Hematopoietic multipotent progenitor cell treated with erythropoietin and hydrocortisone succinate and interleukin-3 and kit ligand, for 6 days (in vitro differentiated cells): ENCODE measurements around the gene ZNF276.

ENCODE experiments used
- DNase-seq: peaks from one replicate; pipeline ENCODE4 v3.0.0-alpha.2; 2015

Gene ZNF276

DNA sequence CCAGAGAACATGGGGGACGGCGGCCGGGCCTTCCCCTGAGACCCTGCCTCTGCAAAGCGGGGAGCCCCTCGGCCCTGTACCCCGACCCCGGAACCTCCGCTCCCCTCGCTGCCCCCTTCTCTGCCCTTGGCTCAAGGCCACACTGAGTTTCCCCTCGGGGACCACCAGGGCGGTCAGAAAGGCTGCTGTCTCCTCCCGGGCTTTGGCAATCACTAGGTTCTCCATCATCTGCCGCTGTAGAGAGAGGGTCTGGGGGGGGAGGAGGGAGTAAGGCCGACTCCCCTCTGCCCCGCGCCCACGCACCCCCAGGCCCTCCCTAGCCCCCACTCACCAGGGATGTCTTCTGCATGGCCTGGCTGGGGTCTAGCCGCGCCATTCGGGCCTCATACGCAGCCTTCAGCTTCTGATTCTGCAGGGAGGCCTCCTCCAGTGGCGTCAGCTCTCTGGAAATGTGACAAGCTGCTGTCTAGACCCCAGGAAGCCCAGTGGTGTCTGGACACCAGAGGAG lies 9.0 kb upstream of the ZNF276 start:
- DNase-seq: peak; percentile 38

GRCh38 chr16:89716493-89716892 lies 4.8 kb upstream of the ZNF276 start:
- no peak for DNase-seq

- DNase-seq: no peak
Measured at GRCh38 chr16:89716916-89717687, 4.2 kb upstream of the ZNF276 start.

DNA sequence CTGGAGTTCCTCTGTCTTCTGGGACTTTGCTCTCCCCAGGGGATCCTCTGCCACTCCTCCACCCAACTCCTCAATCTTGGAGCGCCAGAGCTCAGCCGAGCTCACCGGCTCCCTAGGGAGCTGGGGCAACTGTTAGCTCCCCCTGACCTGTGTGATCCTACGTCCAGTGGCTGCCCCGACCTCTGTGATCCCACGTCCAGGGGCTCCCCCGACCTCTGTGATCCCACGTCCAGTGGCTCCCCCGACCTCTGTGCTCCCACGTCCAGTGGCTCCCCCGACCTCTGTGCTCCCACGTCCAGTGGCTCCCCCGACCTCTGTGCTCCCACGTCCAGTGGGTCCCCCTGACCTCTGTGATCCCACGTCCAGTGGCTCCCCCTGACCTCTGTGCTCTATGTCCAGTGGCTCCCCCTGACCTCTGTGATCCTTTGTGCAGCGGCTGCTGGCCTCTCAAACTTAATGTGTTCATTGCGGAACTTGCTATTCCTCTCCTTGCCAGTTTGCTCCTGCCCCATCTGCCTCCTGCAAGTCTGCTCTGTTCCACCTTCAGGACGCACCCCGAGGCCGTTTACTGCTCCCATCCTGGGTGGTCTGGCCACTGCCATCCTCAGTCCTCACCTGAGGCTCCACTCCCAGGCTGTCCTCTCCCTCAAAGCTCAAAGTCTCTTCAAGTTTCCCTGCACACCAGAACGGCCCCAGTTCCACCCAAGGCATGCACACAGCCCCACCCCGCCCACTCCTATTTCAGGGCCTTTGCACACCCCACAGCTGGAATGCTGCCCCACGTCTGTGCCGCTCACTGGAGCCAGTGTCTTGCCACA lies 3.4 kb upstream of the ZNF276 start:
- DNase-seq: peak; percentile 69

GRCh38 chr16:89720551-89720812 lies 855 bp upstream of the ZNF276 start:
- DNase-seq: peak; percentile 27

DNA sequence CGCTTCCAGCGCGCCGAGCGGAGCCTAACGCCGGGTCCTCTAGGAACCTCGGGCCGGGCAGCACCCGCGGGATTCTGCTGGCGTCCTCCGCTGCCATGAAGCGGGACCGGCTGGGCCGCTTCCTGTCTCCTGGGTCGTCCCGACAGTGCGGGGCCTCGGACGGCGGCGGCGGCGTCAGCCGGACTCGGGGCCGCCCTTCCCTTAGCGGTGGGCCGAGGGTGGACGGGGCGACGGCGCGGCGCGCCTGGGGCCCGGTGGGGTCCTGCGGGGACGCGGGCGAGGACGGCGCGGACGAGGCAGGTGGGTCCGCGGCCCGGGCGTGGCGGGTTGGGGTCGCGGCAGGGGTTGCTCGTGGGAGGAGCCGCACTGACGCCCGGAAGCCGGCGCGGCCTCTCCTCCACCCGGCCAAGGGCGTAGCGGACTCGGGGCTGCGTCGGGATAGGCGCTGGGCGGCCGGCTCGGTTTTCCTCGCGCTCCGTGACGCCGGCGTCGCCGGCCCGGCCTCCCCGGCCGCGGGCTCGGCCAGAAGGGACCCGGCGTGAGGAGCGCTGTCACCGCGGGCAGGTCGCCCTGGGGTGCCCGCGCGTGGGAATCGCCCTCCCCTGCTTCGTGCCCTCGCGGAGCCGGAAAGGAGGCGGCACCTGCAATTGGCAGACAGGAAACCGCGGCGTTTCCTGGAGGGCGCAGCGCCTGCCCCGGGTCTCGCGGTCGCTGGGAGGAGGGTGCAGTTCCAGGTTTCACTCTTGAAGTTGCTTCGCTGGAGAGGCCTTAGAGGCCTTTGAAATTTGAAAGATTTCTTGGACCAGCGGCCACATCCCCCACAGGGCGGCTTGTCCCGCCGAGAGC lies 432 bp downstream of the ZNF276 start:
- peak; percentile 87 for DNase-seq

GRCh38 chr16:89722392-89723278 lies 1.3 kb downstream of the ZNF276 start:
- peak; percentile 99 for DNase-seq

DNA sequence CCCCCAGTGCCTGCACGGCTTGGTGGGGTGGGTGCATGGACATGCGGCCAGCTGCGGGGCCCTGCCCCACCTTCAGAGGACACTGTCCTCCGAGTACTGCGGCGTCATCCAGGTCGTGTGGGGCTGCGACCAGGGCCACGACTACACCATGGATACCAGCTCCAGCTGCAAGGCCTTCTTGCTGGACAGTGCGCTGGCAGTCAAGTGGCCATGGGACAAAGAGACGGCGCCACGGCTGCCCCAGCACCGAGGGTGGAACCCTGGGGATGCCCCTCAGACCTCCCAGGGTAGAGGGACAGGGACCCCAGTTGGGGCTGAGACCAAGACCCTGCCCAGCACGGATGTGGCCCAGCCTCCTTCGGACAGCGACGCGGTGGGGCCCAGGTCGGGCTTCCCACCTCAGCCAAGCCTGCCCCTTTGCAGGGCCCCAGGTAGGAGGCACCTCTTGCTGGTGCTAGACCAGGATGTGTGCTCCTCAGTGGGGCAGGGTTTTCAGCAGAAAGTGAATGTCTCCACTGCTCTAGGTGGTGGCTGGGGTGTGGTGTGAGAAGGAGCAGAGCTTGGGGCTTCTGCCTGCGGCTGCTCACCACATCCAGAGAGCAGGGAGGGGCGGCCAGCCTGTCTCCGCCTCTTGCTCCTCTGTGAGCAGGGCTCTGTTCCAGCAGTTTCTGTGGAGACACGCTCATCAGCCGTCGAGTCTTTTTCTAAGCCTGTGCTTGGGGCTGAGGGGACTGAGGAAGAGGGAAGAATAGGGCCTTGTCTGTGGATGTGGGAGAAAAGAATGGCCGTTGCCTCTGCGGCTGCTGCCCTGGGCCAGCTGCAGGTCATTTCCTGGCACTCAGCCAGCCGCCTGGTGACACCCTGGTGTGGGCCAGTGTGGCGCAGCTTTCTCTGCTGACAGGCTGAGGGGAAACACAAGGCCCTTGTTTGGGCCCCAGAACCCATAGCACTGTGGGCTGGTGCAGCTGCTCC lies 2.2 kb downstream of the ZNF276 start:
- peak; percentile 80 for DNase-seq

DNA sequence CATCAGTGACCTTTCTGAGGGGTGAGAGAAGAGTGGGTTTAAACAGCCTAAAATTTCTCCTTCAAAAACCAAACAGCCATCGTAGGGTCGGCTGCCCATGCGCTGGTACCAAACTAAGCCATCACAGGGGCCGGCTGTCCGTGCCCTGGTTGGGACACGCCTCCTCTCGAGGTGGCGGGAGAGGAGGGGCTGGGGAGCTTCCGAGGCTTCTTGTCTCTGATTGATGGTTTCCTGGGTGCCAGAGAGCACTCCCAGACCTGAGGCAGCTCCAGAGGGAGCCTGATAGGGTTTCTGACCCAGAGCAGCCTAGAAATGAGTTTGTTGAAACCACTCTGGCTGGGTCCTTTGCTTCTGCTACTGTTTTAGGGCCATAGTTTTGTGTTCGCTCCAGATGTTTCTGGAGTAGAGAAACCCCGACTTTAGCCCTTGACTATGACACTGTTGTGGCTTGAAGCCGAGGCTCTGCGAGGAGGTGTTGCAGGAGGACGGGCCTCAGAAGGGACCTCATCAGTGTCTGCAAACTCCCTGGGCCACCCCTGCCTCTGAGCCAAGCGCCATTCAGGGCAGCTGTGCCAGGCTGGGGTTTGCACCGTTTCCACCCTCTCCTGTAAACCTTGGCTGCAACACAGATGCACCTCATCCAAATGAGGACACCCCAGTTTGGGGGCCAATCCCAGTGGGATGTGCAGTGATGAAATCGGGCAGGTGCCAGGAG lies 6.2 kb downstream of the ZNF276 start:
- DNase-seq: no peak

DNA sequence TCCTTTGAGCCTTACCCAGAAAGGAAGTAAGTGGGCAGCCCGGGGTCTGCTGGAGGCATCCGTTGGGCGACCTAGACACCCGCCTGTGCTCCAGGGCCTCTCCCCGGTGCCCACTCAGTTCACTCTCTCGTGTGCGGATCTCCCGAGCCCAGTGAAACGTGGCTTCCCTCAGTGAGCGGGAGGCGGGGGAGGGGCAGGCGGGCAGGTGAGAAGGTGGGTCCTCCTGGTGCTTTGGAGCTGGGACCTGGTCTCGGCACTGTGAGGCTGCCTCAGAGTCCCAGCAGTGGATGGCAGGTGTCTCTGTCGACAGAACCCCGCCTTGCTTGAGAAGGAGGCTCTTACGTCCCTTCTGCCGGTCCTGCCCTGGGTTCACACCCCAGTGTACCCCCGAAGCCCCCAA lies 8.0 kb downstream of the ZNF276 start:
- DNase-seq: no peak

DNA sequence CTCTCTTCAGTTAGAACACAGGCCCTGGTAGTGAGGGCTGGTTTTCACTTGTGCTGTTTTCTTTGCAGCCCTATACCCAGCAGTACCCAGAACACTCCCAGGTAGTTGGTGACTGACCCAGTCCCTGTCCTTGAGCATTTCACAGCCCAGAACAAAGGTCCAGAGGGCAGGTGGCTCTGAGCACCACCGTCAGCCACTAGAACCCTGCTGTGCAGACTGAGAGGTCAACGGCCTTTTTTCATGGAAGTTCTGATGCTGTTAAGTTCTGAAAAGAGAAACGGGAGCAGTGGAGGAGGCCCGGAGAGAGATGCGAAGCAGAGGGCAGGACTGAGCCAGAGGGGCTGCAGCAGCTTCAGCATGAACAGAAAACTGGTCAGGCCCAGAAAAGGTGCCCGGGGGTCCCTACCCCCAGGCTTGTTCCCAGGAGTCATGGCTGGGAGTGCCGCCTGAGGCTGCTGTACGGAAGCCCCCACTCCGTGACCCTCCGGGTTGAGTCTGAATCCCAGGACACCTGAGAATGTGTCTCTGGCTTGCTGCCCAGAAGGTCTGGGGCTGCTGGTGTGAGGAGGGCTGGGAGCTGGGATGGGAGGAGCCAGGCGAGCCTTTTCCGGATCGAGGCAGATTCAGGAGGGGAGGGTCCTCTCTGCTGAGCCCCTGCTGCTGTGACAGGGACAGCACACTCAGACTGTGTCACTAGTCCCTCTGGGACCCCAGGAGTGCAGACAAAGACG lies 8.7 kb downstream of the ZNF276 start:
- DNase-seq: no peak

DNA sequence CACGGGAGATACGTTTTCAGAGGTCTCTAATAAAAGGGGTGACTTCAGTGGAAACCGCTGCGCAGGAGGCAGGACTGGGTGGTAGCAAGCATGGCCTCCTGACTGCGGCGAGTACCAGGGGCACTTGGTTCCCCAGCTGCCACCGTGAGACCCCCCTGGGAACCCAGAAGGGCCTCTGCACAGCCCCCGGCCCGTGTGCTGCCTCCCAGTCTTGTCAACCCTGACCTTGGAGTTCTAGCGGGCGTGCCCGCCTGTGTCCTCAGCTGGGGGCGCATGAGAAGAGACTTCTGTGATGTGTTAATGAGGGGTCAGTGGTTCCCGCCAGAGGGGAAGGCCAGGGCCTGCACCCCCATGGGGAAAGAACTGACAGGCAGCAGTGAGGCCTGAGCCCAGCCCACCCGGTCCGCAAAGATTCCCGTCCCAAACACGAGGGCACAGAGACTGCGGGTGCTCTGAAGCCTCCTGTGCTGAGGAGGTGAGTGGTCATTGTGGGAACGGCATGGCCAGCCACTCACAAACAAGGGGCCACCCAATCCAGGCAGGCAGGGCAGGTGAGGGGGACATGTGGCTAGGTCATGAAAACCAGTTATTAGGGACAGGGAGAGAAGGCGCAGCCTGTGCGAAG lies 9.4 kb downstream of the ZNF276 start:
- DNase-seq: no peak

- no peak for DNase-seq
Measured at GRCh38 chr16:89732142-89732917, 11.0 kb downstream of the ZNF276 start.

DNA sequence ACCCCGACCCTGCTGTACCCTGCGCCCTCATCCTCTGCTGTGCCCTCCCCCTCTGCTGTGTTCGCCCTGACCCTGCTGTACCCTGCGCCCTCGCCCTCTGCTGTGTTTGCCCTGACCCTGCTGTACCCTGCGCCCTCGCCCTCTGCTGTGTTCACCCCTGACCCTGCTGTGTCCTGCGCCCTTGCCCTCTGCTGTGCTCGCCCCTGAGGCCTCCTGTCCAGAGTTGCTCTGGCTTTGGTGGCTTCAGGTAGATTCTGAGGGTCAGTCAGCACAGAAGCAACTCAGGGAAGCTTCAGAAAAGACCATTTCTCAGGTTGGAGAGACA lies 11.5 kb downstream of the ZNF276 start:
- no peak for DNase-seq

DNA sequence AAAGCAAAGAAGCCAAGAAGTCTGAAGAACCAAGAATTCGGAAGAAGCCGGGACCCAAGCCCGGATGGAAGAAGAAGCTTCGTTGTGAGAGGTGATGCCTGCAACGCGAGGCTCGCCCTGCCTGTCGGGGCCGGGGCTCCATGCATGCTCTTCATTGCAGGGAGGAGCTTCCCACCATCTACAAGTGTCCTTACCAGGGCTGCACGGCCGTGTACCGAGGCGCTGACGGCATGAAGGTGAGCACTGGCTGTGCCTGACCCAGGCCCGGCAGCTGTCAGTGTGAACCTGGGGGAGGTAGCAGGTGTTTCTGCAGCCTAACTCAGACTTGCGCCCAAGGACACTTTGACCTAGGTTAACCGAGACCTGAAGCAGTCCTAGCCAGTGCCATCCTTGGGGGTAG lies 12.0 kb downstream of the ZNF276 start:
- DNase-seq: no peak

- DNase-seq: no peak
Measured at GRCh38 chr16:89733792-89734191, 12.5 kb downstream of the ZNF276 start.

DNA sequence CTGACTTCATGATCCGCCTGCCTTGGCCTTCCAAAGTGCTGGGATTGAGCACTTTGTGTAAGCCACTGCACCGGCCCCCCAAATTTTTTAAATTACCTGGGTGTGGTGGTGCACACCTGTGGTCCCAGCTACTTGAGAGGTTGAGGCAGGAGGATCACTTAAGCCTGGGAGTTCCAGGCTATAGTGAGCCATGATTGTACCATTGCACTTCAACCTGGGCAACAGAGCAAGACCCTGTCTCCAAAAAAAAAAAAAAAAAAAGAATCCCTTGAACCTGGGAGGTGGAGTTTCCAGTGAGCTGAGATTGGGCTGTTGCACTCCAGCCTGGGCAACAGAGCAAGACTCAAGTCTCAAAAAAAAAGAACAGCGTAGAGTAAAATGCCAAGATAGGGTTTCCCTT lies 15.2 kb downstream of the ZNF276 start:
- no peak for DNase-seq

DNA sequence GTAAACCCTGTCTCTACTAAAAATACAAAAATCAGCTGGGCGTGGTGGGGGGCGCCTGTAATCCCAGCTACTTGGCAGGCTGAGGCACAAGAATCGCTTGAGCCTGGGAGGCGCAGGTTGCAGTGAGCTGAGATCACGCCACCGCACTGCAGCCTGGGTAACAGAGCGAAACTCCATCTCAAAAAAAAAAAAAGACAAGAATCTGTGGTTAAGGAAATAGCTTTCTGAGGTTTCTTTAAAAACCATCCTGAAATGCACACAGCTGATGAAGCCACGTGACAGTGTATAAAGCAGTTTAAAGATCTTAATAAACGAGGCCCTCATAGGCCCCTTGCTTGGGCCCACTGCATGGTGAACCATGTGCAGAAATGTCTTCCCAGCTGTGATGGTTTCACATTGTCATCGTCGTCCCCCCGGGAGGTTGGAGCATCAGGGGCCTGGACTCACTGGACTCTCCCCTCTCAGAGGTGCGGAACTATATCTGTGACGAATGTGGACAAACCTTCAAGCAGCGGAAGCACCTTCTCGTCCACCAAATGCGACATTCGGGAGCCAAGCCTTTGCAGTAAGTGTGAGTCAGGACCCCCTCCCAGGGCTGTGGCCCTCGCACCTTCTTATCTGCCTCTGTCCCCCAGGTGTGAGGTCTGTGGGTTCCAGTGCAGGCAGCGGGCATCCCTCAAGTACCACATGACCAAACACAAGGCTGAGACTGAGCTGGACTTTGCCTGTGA lies 16.2 kb downstream of the ZNF276 start:
- peak; percentile 37 for DNase-seq
